CMK (cell line): ENCODE measurements around the gene HAGH.

ENCODE experiments used
- DNase-seq: peaks from one replicate; pipeline ENCODE4 v3.0.0-alpha.2; 2010; ENCODE audit warnings: low read depth

HAGH gene

GRCh38 chr16:1762196-1762878 lies 64.3 kb downstream of the HAGH start:
- no peak for DNase-seq

DNA sequence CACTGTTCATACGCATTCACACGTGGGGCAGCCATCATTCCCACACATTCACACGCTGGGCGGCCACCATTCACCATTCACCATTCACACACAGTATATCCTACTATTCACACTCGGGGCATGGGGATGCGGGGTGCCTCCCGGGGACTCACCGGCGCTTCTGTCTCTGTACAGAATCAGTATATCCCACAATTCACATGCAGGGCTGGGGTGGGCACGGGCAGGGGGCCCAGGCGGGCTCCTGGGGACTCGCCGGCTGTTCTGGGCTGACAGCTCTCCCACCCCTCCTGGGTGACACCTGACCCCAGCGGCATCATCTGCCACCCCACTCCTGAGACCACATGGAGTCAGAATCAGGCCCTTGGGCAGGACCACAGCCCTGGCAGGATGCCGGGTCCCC lies 64.9 kb downstream of the HAGH start:
- no peak for DNase-seq

GRCh38 chr16:1760911-1761310 lies 65.7 kb downstream of the HAGH start:
- DNase-seq: no peak

DNA sequence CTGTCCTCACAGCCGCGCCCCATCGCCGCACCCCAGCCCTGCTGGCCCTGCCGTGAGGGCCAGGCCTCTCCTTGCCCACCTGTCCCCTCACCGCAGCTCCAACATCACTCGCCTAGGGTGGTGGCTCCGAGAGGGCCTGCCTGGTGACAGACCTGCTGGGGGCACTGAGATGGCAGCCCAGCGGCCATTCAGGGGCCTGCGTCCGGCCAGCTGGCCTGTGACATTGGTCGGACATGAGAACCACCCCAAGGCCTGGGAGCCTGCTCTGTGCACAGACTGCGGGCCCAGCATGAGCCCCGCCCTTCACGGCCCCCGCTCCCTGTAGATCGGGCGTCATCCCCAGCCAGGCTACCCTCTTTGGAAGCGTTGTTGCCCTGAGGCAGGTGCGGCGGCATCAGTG lies 67.1 kb downstream of the HAGH start:
- no peak for DNase-seq

- DNase-seq: no peak
These were observed 67.7 kb downstream of the HAGH start for GRCh38 chr16:1758923-1759322.

DNA sequence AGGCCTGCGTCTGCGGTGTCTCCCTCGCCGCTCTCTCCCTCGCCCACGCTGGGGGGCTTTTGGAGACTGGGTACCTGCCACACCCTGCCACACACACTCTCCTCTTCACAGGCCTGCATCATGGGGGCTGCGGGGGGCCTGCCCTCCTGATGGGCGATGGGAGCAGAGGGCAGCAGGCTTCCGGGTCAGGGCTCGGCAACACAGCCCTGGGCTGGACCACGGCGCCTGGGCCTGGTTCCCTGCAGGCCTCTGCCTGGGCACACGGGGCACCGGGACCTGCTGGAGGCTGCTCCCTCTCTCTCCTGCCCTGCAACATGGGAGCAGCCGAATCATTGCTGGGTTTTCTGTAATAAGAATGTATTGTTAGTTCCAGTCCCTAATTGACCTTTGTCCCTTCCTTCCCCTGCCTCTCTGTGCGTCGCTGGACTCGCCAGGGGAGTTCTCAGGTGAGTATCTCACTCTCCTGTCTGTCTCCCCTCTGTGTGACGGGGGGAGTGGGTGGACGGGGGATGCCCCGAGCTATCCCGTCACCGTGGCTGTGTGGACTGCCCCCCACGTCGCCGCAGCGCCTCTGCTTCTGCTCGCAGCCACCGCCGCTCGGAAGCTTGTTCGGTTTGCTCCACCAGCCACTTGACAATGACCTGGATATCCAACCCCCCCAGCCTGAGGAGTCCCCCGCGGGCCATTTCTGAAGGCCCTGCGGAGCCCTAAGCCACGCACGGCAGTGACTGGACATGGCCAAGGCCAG lies 68.7 kb downstream of the HAGH start:
- DNase-seq: no peak
